ENCODE data around the gene FCRL3.

- TF ChIP-seq CTCF (IDR thresholded peaks at IDR 0.05) (no peak), POLR2A (IDR thresholded peaks at IDR 0.05) (no peak), EP300 (IDR thresholded peaks at IDR 0.05) (no peak)
Measured at GRCh38 chr1:157739229-157739901, 38.8 kb upstream of the FCRL3 start.
